T-helper 2 cell treated with Interferon-gamma antibody and Interleukin-4, amounts not matched to agents 100 ng/mL and 5 ng/mL, for 36 hours (primary cell): ENCODE data around the gene HSPA2. TPM values are rescaled to one million over a fixed set of nuclear protein-coding genes. Genes with fewer than 3 reads are reported as not detected.
"Not testable (repeated sequence)": the region's sequence is repeated elsewhere in the genome, so short reads cannot be mapped to it uniquely, and the experiment has no call there.

Experiments used
- intact Hi-C: fragments of 100-400 bp; cut with micrococcal nuclease; formaldehyde crosslinking; loops from one replicate; pipeline ENCODE4 v1.15.1; 2023
- total RNA-seq: library from RNA; stranded (reverse); gene quantifications from 2 replicates; pipeline ENCODE4 v1.2.3, GENCODE V29; 2022

Gene HSPA2
- total RNA-seq, 1 donor from 2014 or later = 3.6 TPM

DNA sequence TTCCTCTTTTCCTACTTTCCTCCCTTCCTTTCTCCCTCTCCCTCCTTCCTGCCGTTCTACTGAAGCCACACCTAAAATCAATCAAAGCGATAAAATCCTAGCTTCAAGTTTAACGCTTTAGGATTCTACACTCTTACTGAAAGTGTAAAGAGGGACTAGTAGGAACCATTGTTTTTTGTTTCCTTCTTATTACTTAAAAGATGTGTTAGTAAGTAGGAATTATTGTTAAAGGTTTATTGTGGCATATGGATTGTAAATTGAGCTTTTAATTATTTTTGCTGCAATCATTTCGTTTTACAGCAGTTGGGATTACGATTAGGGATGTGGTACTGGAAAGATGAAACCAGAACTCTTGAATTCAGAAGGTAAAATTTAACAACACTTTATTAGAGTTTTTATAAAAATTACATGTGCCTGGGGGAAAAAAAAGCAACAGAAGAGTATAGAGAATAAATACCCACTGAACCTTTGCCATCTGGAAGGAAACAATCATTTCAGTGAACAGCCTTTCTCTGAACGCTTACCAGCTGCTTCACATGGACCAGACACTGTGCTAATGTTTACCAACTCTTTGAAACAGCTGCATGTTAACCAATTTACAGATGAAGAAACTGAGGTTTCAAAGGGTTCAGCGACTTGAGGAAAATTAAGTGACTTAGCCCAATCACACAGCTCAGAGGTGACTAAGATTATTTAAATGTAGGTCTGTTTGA, 10.2 kb downstream of the HSPA2 start:
- intact Hi-C loops = no loop called here

DNA sequence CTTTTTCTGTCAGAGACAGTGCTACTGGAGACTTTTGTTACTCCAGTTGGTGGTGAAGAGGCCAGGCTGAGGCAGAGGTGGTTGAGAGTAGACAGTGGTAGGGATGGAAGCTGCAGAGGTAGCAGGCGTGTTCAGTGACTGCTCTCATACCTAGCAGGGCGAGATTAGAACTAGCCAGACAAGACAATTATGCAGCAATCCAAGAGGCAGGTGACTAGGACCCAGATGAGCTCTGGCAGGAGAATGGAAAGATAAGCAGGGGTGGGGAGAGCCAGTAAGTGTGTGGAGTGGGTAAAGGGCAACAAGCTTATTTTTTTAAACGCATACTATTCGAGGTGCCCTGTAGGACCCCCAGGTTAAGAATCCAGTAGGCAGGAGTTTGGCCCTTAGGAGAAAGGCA, 14.0 kb downstream of the HSPA2 start:
- intact Hi-C loops = no loop called here

DNA sequence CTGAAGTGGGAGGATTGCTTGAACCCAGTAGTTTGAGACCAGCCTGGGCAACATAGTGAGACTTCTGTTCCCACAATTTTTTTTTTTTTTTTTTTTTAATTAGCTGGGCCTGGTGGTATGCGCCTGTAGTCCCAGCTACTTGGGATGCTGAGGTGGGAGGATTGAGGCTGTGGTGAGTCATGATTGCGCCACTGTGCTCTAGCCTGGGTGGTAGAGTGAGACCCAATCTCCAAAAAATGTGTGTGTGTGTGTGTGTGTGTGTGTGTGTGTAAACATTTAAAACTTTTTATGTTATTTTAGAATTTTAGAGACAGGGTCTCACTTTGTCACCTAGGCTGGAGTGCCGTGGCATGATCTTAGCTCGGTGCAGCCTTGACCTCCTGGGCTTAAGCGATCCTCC, 16.0 kb downstream of the HSPA2 start:
- intact Hi-C loops = no loop called here

DNA sequence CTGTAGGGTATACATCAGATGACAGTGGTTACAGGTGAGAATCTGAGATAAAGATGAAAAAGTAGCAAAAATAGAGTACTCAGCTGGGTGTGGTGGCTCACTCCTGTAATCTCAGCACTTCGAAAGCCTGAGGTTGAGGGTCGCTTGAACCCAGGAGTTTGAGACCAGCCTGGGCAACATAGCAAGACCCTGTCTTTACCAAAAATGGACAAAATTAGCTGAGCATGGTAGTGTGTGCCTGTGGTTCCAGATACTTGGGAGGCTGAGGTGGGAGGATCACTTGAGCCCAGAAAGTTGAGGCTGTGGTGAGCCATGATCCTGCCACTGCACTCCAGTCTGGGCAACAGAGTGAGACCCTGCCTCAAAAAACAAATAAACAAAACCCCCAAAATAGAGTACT, 17.7 kb downstream of the HSPA2 start:
- intact Hi-C loops = not testable (repeated sequence)

DNA sequence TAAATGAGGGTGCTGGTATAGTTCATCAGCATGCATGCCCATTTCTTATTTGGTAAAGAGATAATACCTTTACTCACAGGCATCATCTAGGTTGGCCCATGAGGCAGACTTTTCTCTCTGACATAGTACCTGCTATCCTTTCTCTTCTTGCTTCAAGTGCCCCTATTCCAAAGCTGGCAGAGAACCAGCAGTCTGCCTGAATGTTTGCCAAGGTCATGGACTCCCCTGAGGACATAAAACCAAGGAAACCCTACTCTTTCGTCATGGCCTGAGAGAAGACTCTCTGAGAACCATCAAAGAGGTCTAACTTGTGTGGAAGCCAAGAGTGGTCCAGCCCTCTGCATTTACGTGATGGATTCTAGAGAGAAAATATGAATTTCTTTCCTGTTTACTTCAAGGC, 21.1 kb downstream of the HSPA2 start:
- intact Hi-C loops = no loop called here

DNA sequence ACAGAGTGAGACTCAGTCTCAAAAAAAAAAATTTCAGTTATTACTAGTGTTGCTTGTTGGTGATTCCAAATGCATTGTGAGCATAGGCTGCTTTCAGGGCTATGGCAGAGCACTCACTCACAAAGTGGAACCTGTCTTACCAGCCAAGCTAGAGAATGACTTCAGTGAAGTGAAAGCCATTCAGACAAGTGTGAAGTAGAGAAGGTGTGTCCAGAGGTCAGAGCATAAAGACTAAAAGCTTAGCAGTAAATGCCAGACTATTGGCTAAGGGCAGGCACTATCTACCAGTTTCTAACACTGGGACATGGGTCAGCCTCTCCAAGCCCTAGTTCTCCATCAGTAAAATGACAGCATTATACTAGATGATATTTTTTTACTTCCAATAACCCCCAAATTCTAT, 21.9 kb downstream of the HSPA2 start:
- intact Hi-C loops = no loop called here

DNA sequence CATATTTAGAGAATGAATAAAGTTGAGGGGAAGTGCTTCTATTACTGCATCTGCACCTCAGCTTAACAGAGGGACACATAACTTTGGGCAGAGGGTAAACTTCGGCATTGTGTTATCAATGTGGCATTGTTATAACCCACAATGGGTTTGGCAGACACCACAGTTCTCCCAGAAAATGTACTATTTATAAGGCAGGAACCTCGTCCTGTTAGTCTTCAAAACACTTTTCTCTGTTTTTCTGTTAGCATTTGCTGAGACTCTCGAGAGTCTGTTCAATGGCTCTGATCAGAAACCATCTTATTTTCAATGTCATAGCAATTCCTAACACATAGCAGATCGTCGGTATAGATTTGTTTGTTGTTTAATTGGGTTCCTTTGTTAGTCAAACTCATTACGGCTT, 23.2 kb downstream of the HSPA2 start:
- intact Hi-C loops = no loop called here

DNA sequence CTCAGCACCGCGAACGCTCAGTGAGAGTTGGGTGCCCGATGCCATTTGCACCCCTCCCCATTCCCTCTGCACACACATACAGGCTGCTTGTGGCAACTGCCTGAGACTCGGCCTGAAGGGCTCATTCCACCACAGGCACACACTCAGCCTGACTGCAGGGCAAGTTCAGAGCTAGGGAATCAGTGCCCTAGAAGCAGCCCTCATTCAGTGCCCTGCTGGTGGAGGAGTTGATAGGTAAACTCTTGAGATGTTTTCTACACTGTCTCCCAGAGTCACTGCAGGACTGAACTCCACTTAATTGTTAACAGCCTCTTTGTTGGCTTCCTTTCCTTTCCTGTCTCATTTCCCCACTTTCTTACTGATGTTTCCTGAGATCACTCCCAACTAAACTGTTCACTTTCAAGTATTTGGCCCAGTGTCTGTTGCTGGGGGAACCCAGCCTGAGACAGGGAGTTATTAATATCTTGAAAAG, 26.1 kb downstream of the HSPA2 start:
- intact Hi-C loops = no loop called here

DNA sequence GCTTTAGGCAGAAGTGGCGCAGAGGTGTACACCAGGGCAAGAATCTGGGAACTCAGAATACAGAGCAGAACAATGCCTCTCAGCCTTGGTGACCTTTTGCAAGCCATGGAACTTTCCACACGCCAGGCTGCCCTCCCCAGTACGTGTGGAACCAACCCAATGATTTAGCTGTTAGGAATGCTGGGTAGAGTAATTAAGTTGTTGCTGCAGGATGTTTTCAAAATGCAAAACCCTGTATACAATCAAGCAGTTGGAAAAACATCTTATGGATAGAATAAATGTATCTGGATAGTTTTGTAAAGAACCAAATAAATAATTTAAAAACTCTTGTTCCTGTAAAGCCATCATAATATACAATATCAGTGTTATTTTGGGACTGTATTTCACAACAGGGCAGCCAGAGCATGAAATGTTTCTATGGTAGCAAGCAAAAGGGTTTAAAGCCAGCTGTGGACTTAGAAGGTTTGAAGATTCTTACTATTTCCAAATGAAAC, 28.6 kb downstream of the HSPA2 start:
- intact Hi-C loops = no loop called here

DNA sequence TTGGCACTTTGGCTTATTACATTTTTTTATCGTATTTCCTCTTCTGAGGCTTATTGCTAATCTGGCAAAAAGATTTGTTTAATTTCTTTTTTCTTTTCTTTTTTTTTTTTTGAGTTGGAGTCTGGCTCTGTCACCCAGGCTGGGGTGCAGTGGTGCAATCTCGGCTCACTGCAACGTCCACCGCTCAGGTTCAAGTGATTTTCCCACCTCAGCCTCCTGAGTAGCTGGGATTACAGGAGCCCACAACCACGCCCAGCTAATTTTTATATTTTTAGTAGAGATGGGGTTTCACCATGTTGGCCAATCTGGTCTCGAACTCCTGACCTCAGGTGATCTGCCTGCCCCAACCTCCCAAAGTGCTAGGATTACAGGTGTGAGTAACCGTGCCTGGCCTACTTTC, 29.1 kb downstream of the HSPA2 start:
- intact Hi-C loops = not testable (repeated sequence)

DNA sequence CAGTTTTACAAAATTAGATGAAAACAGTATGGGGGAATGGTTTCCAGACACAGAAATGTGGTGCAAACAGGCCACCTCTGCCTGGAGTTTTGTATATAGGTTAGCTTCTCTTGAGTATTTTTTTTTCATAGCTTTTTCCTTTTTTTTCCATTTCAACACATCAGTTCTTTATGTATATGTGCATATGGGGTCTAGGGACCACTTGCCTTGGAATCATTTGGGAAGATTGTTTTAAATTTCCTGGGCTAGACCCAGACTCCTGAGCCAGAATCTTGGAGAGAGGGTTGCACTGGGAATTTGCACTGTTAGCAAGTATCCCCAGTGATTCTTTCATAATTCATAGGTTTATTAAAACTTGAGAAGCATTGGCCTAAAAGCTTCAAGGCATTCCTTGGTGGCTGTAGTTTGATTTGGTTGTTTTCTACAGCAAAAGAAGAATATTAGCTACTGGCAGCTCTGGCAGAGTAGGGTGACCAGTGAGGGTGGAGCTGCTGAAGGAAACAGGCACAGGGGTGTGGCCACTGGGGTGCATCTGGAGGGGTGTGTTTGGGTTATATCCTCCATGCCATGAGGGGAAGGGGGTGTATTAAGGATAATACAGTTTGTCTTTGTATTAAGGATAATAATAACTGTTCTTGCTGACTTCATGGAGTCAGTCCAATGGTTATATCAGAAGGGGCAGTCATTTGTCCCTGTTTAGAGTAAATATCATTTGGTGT, 32.0 kb downstream of the HSPA2 start:
- intact Hi-C loops = no loop called here

DNA sequence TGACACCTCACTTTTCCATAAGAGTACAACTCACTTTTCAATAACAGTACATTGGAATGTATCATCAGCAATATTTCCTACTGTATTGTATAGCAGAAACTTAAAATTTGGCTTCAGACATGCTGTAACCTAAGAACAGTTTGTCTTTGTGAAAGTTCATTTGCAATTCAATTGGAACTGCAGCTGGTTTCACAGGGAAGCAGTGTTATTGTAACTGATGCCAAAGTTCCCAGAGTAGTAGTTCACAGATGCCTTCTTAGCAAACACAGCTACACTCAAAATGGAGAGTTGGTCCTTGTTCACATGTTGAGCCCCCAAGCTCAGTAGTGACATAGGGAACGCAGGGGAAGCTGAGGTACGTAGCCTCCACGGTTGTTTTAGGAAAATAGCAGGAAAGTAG, 32.6 kb downstream of the HSPA2 start:
- intact Hi-C loops = no loop called here

DNA sequence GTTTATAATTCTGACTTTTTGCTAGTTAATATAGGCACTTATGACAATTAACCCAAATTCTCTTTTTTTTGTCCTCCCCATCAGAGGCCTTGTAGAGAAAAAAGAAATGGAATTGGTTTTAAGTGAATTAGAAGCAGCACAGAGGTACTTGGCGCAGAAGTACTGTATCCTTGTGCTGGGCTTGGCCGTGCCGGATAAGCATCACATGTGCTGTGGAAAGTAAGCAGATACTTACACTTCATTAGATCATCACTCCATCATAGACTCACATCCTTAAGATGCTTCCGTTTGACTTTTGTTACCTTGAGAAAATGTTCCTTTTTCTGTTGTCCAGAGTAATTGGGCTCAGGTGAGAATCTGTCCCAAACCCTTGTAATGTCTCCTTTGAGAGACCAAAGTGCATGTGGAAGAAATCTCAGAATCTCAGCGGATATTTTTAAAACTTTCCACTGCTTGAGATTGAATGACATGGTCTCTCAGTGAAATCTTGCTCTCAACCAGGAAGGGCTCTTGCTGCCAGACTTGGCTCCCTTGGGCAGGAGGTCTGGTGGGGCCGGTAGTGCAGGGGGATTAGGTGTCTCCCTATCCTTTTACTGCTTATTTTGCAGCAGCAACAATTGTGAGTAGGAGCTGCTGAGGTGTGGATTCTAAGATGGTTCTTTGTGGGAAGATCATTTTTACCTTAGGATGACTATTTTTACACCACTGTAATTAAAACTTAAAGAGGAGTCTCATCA, 34.0 kb downstream of the HSPA2 start:
- intact Hi-C loops = no loop called here

DNA sequence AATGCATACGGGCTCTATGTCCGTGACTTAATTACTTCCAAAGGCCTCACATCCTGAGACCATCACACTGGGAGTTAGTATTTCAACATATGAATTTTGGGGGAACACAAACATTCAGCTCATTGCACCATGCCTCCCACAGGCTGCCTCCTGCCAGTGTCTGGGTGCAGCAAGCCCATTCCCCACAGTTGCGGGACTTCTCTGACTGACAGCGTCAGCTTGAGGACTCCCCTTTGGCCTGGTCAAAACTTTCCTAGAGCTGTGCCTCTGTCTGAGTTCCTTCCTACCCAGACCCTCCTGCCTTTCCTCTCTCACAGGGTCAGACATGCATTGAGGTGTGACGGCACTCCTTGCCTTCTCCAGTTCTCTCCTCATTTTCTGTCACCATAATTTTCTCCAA, 36.7 kb downstream of the HSPA2 start:
- intact Hi-C loops = no loop called here

DNA sequence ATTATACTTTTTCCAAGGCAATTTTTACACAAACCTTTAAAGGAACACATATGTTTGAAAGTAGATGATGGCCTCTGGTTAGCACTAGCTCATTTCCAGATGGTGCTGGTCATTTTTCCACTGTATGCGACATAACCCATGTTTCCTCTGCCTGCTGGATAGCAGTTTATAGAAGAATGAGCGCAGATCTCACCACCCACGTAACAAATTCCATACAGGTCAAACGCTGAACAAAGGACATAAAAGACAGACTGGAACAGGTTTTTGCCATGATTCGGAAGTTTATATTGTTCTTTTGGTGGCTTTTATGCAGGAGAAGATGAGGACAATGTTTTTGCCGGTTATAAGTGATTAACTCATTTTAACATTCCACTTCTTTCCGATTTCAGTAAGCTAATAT, 39.9 kb downstream of the HSPA2 start:
- intact Hi-C loops = no loop called here

DNA sequence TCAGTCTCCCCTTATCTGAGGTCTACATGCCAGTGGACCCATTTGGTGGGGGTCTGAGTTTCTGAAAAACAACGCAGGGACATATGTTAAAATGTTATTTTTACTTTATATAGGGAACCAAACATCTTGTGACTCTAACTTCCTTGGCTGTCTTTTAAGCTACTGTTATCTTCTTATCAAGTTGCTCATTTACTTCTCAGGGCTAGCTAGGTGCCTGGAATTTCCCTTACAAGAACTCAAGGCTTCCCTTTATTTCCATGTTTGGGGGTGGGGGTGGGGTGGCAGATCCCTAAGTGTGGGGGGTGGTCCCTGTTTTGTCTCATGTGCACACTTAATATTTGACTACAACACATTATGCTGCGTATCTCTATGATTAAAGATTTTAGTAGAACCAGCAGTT, 40.8 kb downstream of the HSPA2 start:
- intact Hi-C loops = no loop called here

DNA sequence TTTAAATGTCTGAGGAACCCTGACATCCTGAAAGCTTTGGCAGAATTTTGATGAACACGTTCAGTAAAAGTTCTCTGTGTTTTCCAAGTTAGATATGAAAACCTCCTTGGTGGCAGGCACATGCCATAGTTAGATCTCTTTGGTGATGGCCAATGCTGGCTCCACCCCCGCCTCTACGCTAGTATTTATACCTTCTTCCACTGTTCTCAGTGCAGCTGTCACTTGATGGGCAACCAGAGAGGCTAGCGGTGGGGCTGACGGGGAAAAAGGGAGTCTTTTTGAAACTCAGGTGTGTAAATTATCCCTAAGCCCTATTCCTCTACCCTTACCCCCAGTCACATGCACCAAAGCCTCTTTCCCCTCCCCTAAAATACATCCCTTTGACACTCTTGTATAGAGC, 41.3 kb downstream of the HSPA2 start:
- intact Hi-C loops = no loop called here

DNA sequence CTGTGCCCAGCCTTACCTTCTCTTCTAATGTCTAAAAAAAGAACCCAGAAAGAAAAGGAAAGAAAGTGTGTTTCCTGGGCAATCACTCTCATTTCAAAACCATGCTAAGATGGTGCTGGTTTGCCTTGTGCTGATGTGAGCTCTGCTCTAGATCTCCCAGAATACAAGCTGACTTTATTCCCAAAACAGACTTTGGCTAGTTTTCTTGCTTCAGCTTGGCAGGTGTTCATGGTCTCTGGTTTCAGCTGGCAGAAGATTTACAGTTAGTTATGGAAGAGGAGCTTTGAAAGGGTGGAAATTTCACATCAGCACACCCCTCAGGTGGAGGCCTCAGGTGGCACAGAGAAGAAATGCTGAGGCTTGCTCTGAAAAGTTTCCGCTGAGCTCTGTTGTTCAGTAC, 43.6 kb downstream of the HSPA2 start:
- intact Hi-C loops = no loop called here

DNA sequence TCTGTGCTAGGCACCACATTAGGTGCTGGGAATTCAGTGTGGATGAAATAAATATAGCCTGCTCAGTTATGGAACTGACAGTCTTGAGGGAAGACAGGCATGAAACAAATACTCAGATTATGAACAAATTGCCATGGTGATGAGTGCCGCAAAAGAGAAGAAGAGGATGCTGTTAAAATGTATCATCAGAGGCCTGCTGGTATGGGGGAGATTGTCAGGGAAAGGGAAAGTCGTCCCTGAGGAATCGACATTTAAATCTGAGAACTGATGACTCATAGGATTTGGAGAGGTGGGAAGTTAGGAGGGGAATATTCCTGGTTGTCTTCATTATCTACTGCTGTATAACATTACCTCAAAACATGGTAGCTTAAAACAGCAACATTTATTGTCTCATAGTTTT, 51.3 kb downstream of the HSPA2 start:
- intact Hi-C loops = no loop called here
